ENCODE data around the gene PFKFB3. TPM values are rescaled to one million over a fixed set of nuclear protein-coding genes. Genes with fewer than 3 reads are reported as not detected.
"Not testable (repeated sequence)": the region's sequence is repeated elsewhere in the genome, so short reads cannot be mapped to it uniquely, and the experiment has no call there.

The PFKFB3 gene
- total and polyA plus RNA-seq, 12 donors, result 5.5 to 77.3 (median 14.7) TPM

DNA sequence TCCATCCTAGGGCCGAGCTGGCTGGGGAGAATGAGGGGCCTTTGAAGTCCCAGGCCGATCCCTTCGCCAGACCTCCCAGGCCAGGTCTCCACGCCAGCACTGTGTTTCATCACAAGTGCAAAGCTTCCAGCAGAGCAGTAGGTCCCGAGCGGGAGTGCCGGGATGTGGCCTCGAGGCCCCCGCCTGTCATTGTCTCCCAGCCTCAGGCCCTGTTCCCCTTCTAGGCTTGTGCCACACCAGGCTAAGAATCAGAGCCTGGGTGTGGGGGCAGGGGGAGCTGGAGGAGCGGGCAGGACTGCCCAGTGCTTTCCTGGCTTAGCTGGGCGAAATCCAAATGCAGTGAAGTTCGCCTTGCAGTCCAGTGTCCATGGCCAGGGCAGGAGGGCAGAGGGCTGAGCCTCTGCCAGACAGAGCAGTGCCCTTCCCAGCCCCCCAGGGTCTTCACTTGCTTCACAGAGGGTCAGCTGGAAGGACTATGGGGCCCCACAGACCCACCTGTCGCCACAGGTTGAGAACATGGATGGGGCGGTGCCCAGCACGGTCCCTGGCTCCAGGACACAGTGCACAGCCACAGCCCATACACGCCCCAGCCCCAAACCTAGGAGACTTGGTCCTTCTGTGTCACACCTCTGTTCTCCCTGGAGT is 20.2 kb upstream of the PFKFB3 start:
- intact Hi-C loops (cut with DNase I), result no loop called here
- Histone ChIP-seq H3K27ac (peak overlapping the region in 5 of 10 donors; percentile 26 to 61 (median 42)), H3K9me3 (no peaks in the 10 kb centered on the region), H3K4me1 (peaks cover 5 to 42% (median 28%) of the 10 kb centered on the region in 9 donors), H3K4me3 (no peak overlapping the region), H3K27me3 (no peaks in the 10 kb centered on the region), H3K36me3 (no peaks in the 10 kb centered on the region)
- ATAC-seq, result peak; percentile 17 to 51 (median 38)
- TF ChIP-seq, protein P1, sequence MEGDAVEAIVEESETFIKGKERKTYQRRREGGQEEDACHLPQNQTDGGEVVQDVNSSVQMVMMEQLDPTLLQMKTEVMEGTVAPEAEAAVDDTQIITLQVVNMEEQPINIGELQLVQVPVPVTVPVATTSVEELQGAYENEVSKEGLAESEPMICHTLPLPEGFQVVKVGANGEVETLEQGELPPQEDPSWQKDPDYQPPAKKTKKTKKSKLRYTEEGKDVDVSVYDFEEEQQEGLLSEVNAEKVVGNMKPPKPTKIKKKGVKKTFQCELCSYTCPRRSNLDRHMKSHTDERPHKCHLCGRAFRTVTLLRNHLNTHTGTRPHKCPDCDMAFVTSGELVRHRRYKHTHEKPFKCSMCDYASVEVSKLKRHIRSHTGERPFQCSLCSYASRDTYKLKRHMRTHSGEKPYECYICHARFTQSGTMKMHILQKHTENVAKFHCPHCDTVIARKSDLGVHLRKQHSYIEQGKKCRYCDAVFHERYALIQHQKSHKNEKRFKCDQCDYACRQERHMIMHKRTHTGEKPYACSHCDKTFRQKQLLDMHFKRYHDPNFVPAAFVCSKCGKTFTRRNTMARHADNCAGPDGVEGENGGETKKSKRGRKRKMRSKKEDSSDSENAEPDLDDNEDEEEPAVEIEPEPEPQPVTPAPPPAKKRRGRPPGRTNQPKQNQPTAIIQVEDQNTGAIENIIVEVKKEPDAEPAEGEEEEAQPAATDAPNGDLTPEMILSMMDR (IDR thresholded peaks at IDR 0.05), result no peak
- WGBS, 2 donors, result 66 to 67% methylated on average over 16 of the region's 16 CpGs
- no peak for DNase-seq

DNA sequence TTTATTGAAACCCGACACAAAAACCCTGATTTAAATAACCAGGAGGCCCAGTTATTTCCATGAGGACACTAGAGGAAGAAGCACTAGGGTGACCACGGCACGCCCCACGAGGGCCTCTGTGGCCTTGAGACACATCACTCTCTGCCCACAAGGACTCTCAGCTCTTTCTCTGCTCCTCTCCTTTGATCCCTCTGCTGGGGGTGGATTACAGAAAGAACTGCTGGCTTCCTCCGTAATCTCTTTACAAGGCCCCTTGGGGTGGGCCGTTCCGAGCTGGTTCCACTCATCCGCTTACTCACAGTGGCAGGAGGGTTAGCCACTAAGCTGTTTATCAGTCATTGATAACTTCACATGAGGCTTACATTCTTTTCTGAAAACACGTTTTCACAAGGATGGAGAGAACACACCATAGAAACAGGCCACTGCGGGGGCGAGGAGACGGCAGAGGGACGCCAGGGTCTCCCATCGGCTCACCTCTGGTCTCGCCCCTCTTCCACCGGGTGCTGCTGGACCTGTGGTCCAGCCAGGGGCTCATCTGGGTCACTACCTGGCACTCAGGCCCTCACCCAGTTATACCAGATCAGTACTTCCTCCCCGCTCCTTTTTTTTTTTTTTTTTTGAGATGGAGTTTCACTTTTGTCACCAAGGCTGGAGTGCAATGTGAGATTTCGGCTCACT is 17.6 kb upstream of the PFKFB3 start:
- WGBS, 2 donors, result 84 to 88% methylated on average over 18 of the region's 18 CpGs
- peaks cover 0 to 54% (median 18%) of the 10 kb centered on the region in 9 donors for H3K4me1 ChIP-seq
- TF ChIP-seq, protein P1 (IDR thresholded peaks at IDR 0.05), result no peak
- DNase-seq (no peak), ATAC-seq (no peak)
- intact Hi-C loops (cut with DNase I), result no loop called here
- H3K4me3 ChIP-seq, result no peak overlapping the region
- H3K27ac ChIP-seq, result peak overlapping the region in 1 of 10 donors; percentile 47
- no peaks in the 10 kb centered on the region for H3K36me3 ChIP-seq
- no peaks in the 10 kb centered on the region for H3K9me3 ChIP-seq
- H3K27me3 ChIP-seq, result no peaks in the 10 kb centered on the region

DNA sequence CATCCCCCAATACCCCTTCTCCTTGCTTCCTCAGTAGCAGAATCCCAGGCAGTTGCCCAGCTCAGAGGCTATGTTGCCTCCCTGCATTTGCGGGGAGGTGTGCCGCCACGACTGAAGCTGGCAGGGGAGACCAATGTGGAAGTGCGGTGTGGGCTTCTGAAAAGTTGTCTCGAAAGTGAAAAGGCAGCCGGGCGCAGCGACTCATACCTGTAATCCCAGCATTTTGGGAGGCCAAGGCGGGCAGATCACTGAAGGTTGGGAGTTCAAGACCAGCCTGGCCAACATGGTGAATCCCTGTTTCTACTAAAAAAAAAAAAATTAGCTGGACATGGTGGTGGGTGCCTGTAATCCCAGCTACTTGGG is 15.9 kb upstream of the PFKFB3 start:
- Histone ChIP-seq H3K4me1 (peaks cover 0 to 71% (median 24%) of the 10 kb centered on the region in 9 donors), H3K4me3 (no peak overlapping the region), H3K36me3 (no peaks in the 10 kb centered on the region), H3K27ac (no peak overlapping the region), H3K9me3 (no peaks in the 10 kb centered on the region), H3K27me3 (no peaks in the 10 kb centered on the region)
- no peak for DNase-seq
- WGBS, 2 donors, result 87 to 90% methylated on average over 9 of the region's 9 CpGs
- intact Hi-C loops (cut with DNase I), result no loop called here
- ATAC-seq, result no peak
- TF ChIP-seq, protein P1 (IDR thresholded peaks at IDR 0.05), result no peak

DNA sequence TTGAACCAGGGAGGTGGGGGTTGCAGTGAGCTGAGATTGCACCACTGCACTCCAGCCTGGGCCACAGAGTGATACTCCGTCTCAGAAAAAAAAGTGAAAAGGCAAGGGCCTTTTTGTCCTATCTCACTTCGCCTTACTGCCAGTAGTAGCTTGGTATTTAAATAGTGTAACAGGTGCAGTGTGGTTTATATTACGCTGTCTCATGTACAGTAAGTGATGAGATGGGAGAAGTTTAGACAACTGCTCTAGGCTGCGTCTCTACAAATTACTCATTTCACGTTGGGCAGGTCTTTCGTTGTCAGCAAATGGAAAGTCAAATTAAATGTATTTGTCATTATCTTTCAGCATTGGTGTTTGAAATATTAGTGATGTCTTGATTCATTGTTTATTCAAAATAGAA is 15.5 kb upstream of the PFKFB3 start:
- Histone ChIP-seq H3K27me3 (no peaks in the 10 kb centered on the region), H3K4me3 (no peak overlapping the region), H3K36me3 (no peaks in the 10 kb centered on the region), H3K27ac (peak overlapping the region in 1 of 10 donors; percentile 85), H3K9me3 (no peaks in the 10 kb centered on the region), H3K4me1 (peaks cover 0 to 72% (median 20%) of the 10 kb centered on the region in 9 donors)
- DNase-seq (no peak), ATAC-seq (no peak)
- TF ChIP-seq, protein P1 (IDR thresholded peaks at IDR 0.05), result no peak
- intact Hi-C loops (cut with DNase I), result no loop called here
- 96% methylated on average over 6 of the region's 6 CpGs for WGBS, 2 donors

DNA sequence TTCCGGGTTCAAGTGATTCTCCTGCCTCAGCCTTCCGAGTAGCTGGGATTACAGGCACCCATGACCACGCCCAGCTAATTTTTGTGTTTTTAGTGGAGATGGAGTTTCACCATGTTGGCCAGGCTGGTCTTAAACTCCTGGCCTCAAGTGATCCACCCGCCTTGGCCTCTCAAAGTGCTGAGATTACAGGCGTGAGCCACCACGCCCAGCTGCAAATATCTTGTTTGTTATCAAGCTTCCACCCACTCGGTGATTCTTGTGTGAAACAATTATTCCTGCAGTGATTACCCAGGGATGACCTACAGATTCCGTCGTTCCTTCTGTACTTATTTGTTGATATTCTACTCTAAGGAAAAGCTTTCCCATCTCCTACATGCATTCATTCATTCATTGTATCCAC is 12.7 kb upstream of the PFKFB3 start:
- peak overlapping the region in 1 of 10 donors; percentile 20 for H3K27ac ChIP-seq

More for the DNA sequence above, 12.7 kb upstream of the PFKFB3 start:
- H3K9me3 ChIP-seq; ATAC-seq; DNase-seq; intact Hi-C loops (cut with DNase I); H3K4me3 ChIP-seq; H3K36me3 ChIP-seq; H3K27me3 ChIP-seq: not testable (repeated sequence)
- H3K4me1 ChIP-seq, result peaks cover 0 to 85% (median 15%) of the 10 kb centered on the region in 9 donors
- WGBS, 2 donors, result 91 to 92% methylated on average over 9 of the region's 9 CpGs

Measured in heart right ventricle (tissue), 16 donors.